Naive B cell (primary cell): ENCODE results near the gene UGT1A8. TPM values are rescaled to one million over a fixed set of nuclear protein-coding genes. Genes with fewer than 3 reads are reported as not detected.
A peak's percentile ranks its signal among the peaks of the same experiment; 100 is the strongest.
"Not testable (repeated sequence)": the region's sequence is repeated elsewhere in the genome, so short reads cannot be mapped to it uniquely, and the experiment has no call there.

Source experiments
- ATAC-seq, 2 donors: fragments of 150-1000 bp; cut with Tn5 transposase; 2 replicates each; pipeline ENCODE4 v1.10.0; 2021; ENCODE audit warnings: low read depth in 2 of 2, mild to moderate bottlenecking in 2 of 2, moderate library complexity in 2 of 2
- DNase-seq: peaks from one replicate; pipeline ENCODE4 v3.0.0; 2022
- H3K27ac Mint-ChIP-seq, 6 donors: one replicate each; pipeline ENCODE4 v1.8.0; 2020 to 2022; ENCODE audit warnings: mild to moderate bottlenecking in 6 of 6, mixed read lengths in 6 of 6, moderate library complexity in 5 of 6, inconsistent platforms in 2 of 6
- H3K27me3 Mint-ChIP-seq, 3 donors: one replicate each; pipeline ENCODE4 v1.8.0; 2021 to 2022; ENCODE audit warnings: mixed read lengths in 3 of 3, mild to moderate bottlenecking in 1 of 3
- H3K36me3 Mint-ChIP-seq, 2 donors: one replicate each; pipeline ENCODE4 v1.8.0; 2020 to 2022; ENCODE audit warnings: mixed read lengths in 2 of 2, inconsistent platforms in 1 of 2, mild to moderate bottlenecking in 1 of 2
- H3K4me1 Mint-ChIP-seq, 3 donors: one replicate each; pipeline ENCODE4 v1.8.0; 2020 to 2022; ENCODE audit warnings: mixed read lengths in 3 of 3, inconsistent platforms in 1 of 3, mild to moderate bottlenecking in 1 of 3, moderate library complexity in 1 of 3
- H3K4me3 Mint-ChIP-seq, 8 donors: one replicate each; pipeline ENCODE4 v1.8.0; 2020 to 2022; ENCODE audit warnings: mild to moderate bottlenecking in 8 of 8, mixed read lengths in 8 of 8, moderate library complexity in 8 of 8, inconsistent platforms in 2 of 8
- H3K9me3 Mint-ChIP-seq, 7 donors: one replicate each; pipeline ENCODE4 v1.8.0; 2020 to 2022; ENCODE audit warnings: mixed read lengths in 7 of 7, mild to moderate bottlenecking in 5 of 7, inconsistent platforms in 2 of 7, moderate library complexity in 1 of 7
- polyA plus RNA-seq, 6 donors: library from polyadenylated mRNA; unstranded; fragments of 300-500 nt; fragmentation: Illumina TruSeq; gene quantifications; one replicate each; pipeline ENCODE4 v1.2.3, GENCODE V29; 2021; ENCODE audit warnings: low read depth in 6 of 6

Gene UGT1A8
- polyA plus RNA-seq, 6 donors from 2014 or later, result not detected

DNA sequence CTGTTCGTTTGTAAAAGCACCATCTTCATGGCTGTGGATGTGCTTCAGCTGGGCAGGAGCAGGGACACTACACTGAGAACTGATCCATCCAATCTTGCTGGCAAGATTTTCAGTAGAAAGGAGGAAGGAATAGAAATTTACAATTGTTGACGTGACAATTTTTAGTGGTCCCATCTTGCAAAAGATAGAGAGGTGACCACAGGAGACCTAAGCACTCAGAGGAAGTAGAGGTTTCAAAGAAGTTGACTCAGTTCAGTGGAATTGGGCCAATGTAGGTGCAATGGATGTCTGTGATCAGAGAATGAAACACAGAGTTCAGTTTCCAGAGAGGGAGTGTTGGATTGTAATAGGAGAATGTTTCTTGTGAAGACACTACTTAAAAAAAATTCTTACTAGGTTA, 96.7 kb downstream of the UGT1A8 start:
- H3K27me3 Mint-ChIP-seq, result peaks cover 30 to 42% (median 39%) of the 10 kb centered on the region in 3 donors
- no peaks in the 10 kb centered on the region for H3K36me3 Mint-ChIP-seq
- ATAC-seq (no peak), DNase-seq (no peak)
- H3K9me3 Mint-ChIP-seq, result peaks cover 0 to 2% (median 0%) of the 10 kb centered on the region in 7 donors
- H3K27ac Mint-ChIP-seq, result no peak overlapping the region
- peaks cover 5 to 7% (median 6%) of the 10 kb centered on the region in 3 donors for H3K4me1 Mint-ChIP-seq
- H3K4me3 Mint-ChIP-seq, result no peak overlapping the region

DNA sequence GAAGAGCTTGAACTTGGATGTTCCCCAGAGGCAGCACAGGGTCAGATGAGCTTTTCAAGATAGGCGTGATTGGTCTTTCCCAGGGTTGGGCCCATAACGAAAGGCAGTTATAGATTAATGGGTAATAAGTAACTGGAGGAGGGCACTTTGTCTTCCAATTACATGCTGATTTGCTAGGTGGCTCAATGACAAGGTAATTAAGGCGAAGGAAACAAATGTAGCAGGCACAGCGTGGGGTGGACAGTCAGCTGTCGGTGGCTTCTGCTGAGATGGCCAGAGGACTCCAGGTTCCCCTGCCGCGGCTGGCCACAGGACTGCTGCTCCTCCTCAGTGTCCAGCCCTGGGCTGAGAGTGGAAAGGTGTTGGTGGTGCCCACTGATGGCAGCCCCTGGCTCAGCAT, 101.1 kb downstream of the UGT1A8 start, which contains the start of gene UGT1A4:
TSS of gene UGT1A4 (plus strand) at position 185 of the 400 bp plus-strand sequence. CDS start at position 270, 85 bp downstream.
- peaks cover 0 to 2% (median 0%) of the 10 kb centered on the region in 7 donors for H3K9me3 Mint-ChIP-seq
- no peak within 1 kb of the TSS for H3K27ac Mint-ChIP-seq
- no peaks in the 10 kb centered on the region for H3K36me3 Mint-ChIP-seq
- no peak for ATAC-seq
- DNase-seq, result no peak
- H3K27me3 Mint-ChIP-seq, result peaks cover 32 to 54% (median 40%) of the 10 kb centered on the region in 3 donors
- H3K4me1 Mint-ChIP-seq, result no peaks in the 10 kb centered on the region
- H3K4me3 Mint-ChIP-seq, result peak within 1 kb of the TSS in 1 of 8 donors; percentile 25

DNA sequence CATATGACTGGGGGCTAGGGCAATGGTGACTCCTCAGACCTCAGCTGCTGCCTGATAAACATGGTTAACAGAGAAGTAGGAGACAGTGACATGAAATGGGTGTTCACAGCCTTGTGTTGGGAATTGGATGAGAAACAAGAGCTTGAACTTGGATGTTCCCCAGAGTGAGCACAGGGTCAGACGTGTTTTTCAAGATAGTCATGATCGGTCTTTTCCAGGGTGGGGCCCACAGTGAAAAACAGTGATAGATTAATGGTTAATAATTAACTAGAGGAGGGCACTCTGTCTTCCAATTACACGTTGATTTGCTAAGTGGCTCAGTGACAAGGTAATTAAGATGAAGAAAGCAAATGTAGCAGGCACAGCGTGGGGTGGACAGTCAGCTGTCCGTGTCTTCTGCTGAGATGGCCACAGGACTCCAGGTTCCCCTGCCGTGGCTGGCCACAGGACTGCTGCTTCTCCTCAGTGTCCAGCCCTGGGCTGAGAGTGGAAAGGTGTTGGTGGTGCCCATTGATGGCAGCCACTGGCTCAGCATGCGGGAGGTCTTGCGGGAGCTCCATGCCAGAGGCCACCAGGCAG, 111.4 kb downstream of the UGT1A8 start, which contains the start of gene UGT1A3:
TSS of gene UGT1A3 (plus strand) at position 320 of the 579 bp plus-strand sequence. CDS start at position 405, 85 bp downstream.
- peaks cover 0 to 5% of the 10 kb centered on the region in 2 donors for H3K36me3 Mint-ChIP-seq

DNA sequence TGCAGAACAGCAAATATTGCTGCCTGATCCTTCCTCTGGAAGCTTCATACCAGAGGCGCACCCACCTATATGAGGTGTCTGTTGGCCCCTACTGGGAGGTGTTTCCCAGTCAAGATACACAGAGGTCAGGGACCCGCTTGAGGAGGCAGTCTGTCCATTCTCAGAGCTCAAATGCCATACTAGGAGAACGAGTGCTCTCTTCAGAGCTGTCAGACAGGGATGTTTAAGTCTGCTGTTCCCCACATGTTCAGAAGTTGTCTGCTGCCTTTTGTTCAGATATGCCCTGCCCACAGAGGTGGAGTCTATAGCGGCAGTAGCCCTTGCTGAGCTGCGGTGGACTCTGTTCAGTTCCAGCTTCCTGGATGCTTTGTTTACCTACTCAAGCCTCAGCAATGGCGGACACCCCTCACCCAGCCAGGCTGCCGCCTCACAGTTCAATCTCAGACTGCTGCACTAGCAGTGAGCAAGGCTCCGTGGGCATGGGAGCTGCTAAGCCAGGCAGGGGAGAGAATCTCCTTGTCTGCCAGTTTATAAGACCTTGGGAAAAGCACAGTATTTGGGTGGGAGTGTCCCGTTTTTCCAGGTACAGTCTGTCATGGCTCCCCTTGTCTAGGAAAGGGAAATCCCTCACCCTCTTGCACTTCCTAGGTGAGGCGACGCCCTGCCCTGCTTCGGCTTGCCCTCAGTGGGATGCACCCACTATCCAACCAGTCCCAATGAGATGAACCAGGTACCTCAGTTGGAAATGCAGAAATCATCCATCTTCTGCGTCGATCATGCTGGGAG, 119.6 kb downstream of the UGT1A8 start:
- Mint-ChIP-seq H3K36me3 (peaks cover 5 to 25% of the 10 kb centered on the region in 2 donors), H3K27me3 (peaks cover 30 to 57% (median 51%) of the 10 kb centered on the region in 3 donors)
- H3K4me1 Mint-ChIP-seq, H3K9me3 Mint-ChIP-seq, H3K4me3 Mint-ChIP-seq, H3K27ac Mint-ChIP-seq, ATAC-seq, DNase-seq: not testable (repeated sequence)

More for the DNA sequence above, 111.4 kb downstream of the UGT1A8 start, which contains the start of gene UGT1A3:
- peaks cover 0 to 5% (median 0%) of the 10 kb centered on the region in 3 donors for H3K4me1 Mint-ChIP-seq
- DNase-seq (no peak), ATAC-seq (no peak)
- H3K9me3 Mint-ChIP-seq, result peaks cover 0 to 6% (median 0%) of the 10 kb centered on the region in 7 donors
- peaks cover 19 to 43% (median 34%) of the 10 kb centered on the region in 3 donors for H3K27me3 Mint-ChIP-seq
- H3K27ac Mint-ChIP-seq, result peak within 1 kb of the TSS in 1 of 6 donors; percentile 39
- no peak within 1 kb of the TSS for H3K4me3 Mint-ChIP-seq

DNA sequence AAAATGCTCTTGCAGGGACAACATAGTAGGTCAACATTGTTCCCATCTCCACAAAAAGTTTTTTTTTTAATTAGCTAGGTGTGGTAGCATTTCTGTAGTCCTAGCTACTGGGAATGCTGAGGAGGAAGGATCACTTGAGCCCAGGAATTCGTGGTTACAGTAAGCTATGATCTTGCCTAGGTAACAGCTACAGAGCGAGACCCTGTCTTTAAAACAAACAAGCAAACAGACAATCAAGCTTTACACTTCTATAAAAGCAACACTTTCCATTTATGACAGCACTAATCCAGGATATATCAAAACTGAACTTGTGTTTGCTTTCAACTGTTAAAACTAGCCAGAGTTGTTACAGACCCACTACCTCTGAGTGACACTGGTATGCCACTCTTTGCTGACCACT, 123.4 kb downstream of the UGT1A8 start:
- no peak overlapping the region for H3K27ac Mint-ChIP-seq

DNA sequence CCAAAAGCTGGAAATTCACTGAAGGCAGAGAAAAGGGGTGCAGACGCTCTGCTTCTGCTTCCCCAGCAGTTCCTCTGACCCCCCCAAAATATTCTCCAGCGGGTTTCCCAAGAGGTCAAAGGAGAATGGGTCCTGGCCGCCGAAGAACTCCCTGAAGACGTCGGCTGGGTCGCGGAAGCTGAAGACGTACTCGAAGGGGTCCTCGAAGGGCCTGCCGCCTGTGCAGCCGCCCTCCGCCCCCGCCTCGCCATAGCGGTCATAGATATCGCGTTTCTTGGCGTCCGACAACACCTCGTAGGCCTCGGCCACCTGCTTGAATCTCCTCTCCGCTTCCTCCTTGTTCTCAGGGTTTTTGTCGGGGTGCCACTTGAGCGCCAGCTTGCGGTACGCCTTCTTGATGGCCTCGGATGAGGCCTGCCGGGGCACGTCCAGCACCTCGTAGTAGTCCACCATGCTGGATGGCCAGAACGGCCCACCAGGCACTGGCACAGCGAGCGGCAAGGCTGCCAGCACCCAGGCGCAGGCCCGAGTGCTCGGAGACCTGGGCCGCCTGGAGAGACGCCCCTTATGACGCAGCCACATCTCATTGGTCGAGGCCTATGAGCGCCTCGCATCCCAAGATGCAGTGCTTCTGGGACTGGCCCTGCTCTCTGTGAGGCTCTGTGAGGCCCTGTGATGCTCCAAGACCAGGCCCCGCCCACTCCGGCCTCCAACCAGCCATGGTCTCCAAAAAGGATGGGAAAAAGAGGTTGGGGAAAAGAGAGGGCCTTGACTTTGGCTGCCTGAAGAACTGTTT, 126.2 kb downstream of the UGT1A8 start:
- H3K36me3 Mint-ChIP-seq, result peaks cover 5 to 11% of the 10 kb centered on the region in 2 donors
- peaks cover 42 to 48% (median 42%) of the 10 kb centered on the region in 3 donors for H3K27me3 Mint-ChIP-seq
- no peaks in the 10 kb centered on the region for H3K4me1 Mint-ChIP-seq
- H3K27ac Mint-ChIP-seq, result no peak overlapping the region
- H3K9me3 Mint-ChIP-seq, result peaks cover 0 to 7% (median 4%) of the 10 kb centered on the region in 7 donors
- H3K4me3 Mint-ChIP-seq, result peak overlapping the region in 1 of 8 donors; percentile 25
- ATAC-seq (no peak), DNase-seq (no peak)

More for the DNA sequence above, 123.4 kb downstream of the UGT1A8 start:
- H3K4me3 Mint-ChIP-seq, result no peak overlapping the region
- peaks cover 40 to 44% (median 43%) of the 10 kb centered on the region in 3 donors for H3K27me3 Mint-ChIP-seq
- H3K9me3 Mint-ChIP-seq, result peaks cover 0 to 5% (median 0%) of the 10 kb centered on the region in 7 donors
- H3K4me1 Mint-ChIP-seq, result no peaks in the 10 kb centered on the region
- H3K36me3 Mint-ChIP-seq, result peaks cover 5 to 25% of the 10 kb centered on the region in 2 donors
- DNase-seq (no peak), ATAC-seq (no peak)

DNA sequence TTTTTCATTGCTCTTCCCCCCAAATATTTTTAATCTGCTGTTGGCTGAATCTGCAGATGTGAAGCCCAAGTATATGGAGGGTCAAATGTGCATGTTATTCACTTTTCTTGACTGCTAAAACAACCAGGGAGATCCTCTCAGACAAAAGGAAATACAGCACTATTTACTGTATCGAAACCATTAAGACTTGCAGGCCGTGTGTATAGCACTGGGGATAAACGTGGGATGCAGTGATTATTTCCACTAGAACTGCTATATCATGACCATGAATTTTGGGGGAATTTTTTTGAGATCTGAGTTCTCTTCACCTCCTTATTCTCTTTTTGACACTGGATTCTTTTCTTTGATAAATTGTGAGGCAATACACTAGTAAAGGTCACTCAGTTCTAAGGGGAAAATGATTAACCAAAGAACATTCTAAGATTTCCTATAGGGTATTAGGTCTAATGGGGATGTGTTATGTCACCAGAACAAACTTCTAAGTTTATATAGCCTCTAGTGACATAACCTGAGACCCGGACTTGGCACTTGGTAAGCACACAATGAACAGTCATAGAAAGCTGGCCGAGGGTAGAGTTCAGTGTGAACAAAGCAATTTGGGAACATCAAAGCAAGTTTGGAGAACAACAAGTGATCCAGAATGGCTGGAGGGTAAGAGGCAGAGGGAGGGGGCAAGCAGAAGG, 127.8 kb downstream of the UGT1A8 start:
- Mint-ChIP-seq H3K27me3 (peaks cover 37 to 50% (median 40%) of the 10 kb centered on the region in 3 donors), H3K4me1 (no peaks in the 10 kb centered on the region), H3K27ac (no peak overlapping the region), H3K36me3 (peaks cover 12 to 13% of the 10 kb centered on the region in 2 donors), H3K4me3 (no peak overlapping the region), H3K9me3 (peaks cover 6 to 18% (median 11%) of the 10 kb centered on the region in 7 donors)
- DNase-seq (no peak), ATAC-seq (no peak)

DNA sequence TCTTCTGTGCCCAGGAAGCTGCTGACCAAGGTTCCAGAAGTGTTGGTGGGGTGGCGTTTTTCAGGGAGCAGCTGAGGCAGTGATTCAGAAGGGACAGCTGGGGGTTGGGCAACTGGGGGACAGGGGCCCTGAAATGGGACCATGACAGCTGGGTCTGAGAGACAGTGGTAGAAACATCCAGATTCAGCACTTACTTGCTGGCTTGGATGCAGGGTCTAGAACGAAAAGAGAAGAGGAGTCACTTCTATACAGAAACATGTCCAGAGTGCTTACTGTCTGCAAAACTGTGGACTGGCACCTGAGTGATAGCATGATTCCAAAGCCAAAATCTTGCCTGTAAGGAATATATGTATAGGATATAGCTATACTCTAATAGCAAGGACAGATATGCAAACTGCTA, 128.4 kb downstream of the UGT1A8 start:
- H3K27ac Mint-ChIP-seq, ATAC-seq: not testable (repeated sequence)
- peaks cover 6 to 24% (median 17%) of the 10 kb centered on the region in 7 donors for H3K9me3 Mint-ChIP-seq

DNA sequence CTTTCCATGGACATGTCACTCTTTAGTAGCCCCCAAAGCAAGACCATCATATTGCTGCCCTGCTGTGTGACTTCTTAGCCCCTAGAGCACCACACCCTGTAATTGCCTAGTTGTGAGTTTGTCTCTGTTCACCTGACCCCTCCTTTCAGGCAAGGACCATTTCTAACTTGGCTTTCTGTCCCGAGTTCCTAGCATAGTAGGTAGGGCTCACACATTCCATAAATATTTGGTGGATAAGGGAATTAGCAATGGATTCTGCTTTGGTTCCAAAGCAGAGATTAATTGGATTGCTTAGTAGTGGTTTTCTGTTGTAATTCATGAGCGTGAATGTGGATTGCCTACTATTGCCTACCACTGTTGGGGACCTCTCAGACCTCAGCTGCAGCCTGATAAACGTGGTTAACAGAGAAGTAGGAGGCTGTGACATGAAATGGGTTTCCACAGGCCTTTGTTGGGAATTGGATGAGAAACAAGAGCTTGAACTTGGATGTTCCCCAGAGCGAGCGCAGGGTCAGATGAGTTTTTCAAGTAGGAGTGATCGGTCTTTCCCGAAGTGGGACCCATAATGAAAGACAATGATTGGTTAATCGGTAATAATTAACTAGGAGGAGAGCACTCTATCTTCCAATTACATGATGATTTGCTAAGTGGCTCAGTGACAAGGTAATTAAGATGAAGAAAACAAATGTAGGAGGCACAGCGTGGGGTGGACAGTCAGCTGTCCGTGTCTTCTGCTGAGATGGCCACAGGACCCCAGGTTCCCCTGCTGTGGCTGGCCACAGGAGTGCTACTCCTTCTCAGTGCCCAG, 129.2 kb downstream of the UGT1A8 start:
- H3K4me3 Mint-ChIP-seq, result no peak overlapping the region
- no peak for ATAC-seq

More for the DNA sequence above, 128.4 kb downstream of the UGT1A8 start:
- not testable (repeated sequence) for DNase-seq, H3K4me1 Mint-ChIP-seq, H3K4me3 Mint-ChIP-seq
- H3K36me3 Mint-ChIP-seq, result peaks cover 13 to 14% of the 10 kb centered on the region in 2 donors
- peaks cover 36 to 47% (median 38%) of the 10 kb centered on the region in 3 donors for H3K27me3 Mint-ChIP-seq

DNA sequence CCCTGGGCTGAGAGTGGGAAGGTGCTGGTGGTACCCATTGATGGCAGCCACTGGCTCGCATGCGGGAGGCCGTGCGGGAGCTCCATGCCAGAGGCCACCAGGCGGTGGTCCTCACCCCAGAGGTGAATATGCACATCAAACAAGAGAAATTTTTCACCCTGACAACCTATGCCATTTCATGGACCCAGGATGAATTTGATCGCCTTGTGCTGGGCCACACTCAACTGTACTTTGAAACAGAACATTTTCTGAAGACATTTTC, 129.8 kb downstream of the UGT1A8 start:
- H3K36me3 Mint-ChIP-seq, result peaks cover 20 to 26% of the 10 kb centered on the region in 2 donors
- peaks cover 38 to 55% (median 49%) of the 10 kb centered on the region in 3 donors for H3K27me3 Mint-ChIP-seq
- H3K27ac Mint-ChIP-seq, result no peak overlapping the region
- DNase-seq (no peak), ATAC-seq (no peak)
- H3K4me1 Mint-ChIP-seq, result no peaks in the 10 kb centered on the region
- H3K4me3 Mint-ChIP-seq, result no peak overlapping the region
- H3K9me3 Mint-ChIP-seq, result peaks cover 16 to 38% (median 30%) of the 10 kb centered on the region in 7 donors

More for the DNA sequence above, 129.2 kb downstream of the UGT1A8 start:
- DNase-seq, result no peak
- Mint-ChIP-seq H3K36me3 (peaks cover 17 to 22% of the 10 kb centered on the region in 2 donors), H3K4me1 (no peaks in the 10 kb centered on the region), H3K9me3 (peaks cover 13 to 33% (median 25%) of the 10 kb centered on the region in 7 donors), H3K27ac (no peak overlapping the region), H3K27me3 (peaks cover 38 to 52% (median 44%) of the 10 kb centered on the region in 3 donors)

DNA sequence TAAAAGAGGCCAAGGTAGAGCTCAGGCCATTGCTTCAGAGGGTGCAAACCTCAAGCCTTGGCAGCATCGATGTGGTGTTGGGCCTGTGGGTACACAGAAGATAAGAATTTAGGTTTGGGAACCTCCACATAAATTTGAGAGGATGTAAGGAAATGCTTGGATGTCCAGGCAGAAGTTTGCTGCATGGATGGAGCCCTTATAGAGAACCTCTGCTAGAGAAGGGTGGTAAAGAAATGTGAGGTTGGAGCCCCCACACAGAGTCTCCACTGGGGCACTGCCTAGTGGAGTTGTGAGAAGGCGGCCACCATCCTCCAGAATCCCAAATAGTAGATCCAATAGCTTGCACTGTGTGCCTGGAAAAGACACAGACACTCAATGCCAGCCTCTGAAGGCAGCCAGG, 133.3 kb downstream of the UGT1A8 start:
- Mint-ChIP-seq H3K9me3 (peaks cover 16 to 51% (median 38%) of the 10 kb centered on the region in 7 donors), H3K36me3 (peaks cover 24 to 26% of the 10 kb centered on the region in 2 donors), H3K27me3 (peaks cover 44 to 56% (median 56%) of the 10 kb centered on the region in 3 donors)
- not testable (repeated sequence) for ATAC-seq, H3K27ac Mint-ChIP-seq, H3K4me3 Mint-ChIP-seq, H3K4me1 Mint-ChIP-seq, DNase-seq
